GM18520 (cell line): ENCODE results near the gene LRRC1.

ENCODE experiments used
- ATAC-seq: cut with Tn5 transposase; IDR thresholded peaks from one replicate; pipeline ENCODE4 v1.9.1; 2021; ENCODE audit not compliant: unreplicated experiment

Gene LRRC1

GRCh38 chr6:53920881-53921280 lies 126.1 kb downstream of the LRRC1 start:
- ATAC-seq = no peak

- ATAC-seq = no peak
These were observed 126.8 kb downstream of the LRRC1 start for GRCh38 chr6:53921639-53922038.

- no peak for ATAC-seq
These were observed 127.8 kb downstream of the LRRC1 start for GRCh38 chr6:53922539-53922981.

GRCh38 chr6:53924277-53924676 lies 129.5 kb downstream of the LRRC1 start:
- ATAC-seq = no peak

GRCh38 chr6:53924821-53925422 lies 130.1 kb downstream of the LRRC1 start:
- ATAC-seq = no peak

- no peak for ATAC-seq
These were observed 131.1 kb downstream of the LRRC1 start for GRCh38 chr6:53925891-53926290.

GRCh38 chr6:53926505-53926904 lies 131.7 kb downstream of the LRRC1 start:
- no peak for ATAC-seq

- no peak for ATAC-seq
These were observed 133.8 kb downstream of the LRRC1 start for GRCh38 chr6:53928641-53929040.

- no peak for ATAC-seq
These were observed 134.4 kb downstream of the LRRC1 start for GRCh38 chr6:53929041-53929820.

- ATAC-seq = no peak
These were observed 135.0 kb downstream of the LRRC1 start for GRCh38 chr6:53929821-53930120.

GRCh38 chr6:53930330-53930729 lies 135.5 kb downstream of the LRRC1 start:
- ATAC-seq = no peak

GRCh38 chr6:53931086-53931485 lies 136.3 kb downstream of the LRRC1 start:
- no peak for ATAC-seq

GRCh38 chr6:53932516-53932915 lies 137.7 kb downstream of the LRRC1 start:
- ATAC-seq = no peak

- no peak for ATAC-seq
These were observed 139.2 kb downstream of the LRRC1 start for GRCh38 chr6:53934023-53934422.

- ATAC-seq = no peak
These were observed 142.7 kb downstream of the LRRC1 start for GRCh38 chr6:53937461-53937860.

- ATAC-seq = no peak
These were observed 144.0 kb downstream of the LRRC1 start for GRCh38 chr6:53938810-53939209.

GRCh38 chr6:53939830-53940229 lies 145.0 kb downstream of the LRRC1 start:
- ATAC-seq = no peak

- ATAC-seq = no peak
These were observed 148.6 kb downstream of the LRRC1 start for GRCh38 chr6:53943395-53943794.

GRCh38 chr6:53944091-53944490 lies 149.3 kb downstream of the LRRC1 start:
- no peak for ATAC-seq

GRCh38 chr6:53944543-53944942 lies 149.7 kb downstream of the LRRC1 start:
- no peak for ATAC-seq

GRCh38 chr6:53945765-53946407 lies 151.1 kb downstream of the LRRC1 start:
- ATAC-seq = no peak

GRCh38 chr6:53947780-53948179 lies 153.0 kb downstream of the LRRC1 start:
- no peak for ATAC-seq
